CD4-positive, alpha-beta T cell treated with Interleukin-6 at 100 ng/mL for 8 hours (primary cell): ENCODE data around the gene HNRNPU.

Source experiments
- DNase-seq: peaks from one replicate; pipeline ENCODE4 v3.0.0-alpha.2; 2020; ENCODE audit warnings: mixed read lengths, low spot score

Gene HNRNPU

DNA sequence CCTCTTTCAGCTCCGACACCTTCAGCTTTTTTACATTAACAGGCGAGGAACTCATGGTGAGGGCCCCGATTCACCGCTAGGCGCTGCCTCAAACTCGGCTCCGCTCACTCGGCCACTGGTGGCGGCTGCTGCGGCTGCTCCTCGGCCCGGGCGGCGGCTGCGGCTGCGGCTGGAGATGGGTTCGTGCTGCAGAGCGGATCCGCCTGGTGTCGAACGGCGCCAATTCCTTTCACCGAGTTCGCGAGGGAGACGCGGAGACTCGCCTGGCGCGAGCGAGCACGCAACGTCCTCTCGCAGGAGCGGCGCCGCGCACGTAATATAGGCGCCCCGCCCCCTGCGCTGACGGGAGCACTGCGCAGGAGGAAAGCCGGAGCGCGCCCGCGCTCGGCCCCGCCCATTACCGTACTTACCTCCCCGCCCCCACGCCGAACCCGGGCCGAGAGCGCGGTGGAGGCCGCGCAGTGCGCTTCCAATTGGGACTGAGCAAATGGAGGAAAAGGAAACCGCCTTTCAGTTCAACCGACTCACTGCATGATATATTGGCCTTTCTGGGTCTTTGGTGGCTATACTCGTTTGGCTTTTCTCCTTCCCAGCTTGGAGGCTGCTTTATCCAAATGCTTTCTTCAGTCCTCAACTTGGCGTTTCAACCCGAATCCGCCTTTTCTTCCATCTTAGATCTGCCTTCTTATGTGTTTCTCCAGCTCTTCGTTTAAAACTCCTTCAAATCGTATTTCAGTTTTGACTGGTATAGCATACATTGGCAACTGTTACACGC, at the start of gene HNRNPU:
Gene HNRNPU (minus strand): TSS at position 291 of the 775 bp plus-strand sequence. CDS start 236 bp downstream, at position 55.
- DNase-seq: peak; percentile 95

DNA sequence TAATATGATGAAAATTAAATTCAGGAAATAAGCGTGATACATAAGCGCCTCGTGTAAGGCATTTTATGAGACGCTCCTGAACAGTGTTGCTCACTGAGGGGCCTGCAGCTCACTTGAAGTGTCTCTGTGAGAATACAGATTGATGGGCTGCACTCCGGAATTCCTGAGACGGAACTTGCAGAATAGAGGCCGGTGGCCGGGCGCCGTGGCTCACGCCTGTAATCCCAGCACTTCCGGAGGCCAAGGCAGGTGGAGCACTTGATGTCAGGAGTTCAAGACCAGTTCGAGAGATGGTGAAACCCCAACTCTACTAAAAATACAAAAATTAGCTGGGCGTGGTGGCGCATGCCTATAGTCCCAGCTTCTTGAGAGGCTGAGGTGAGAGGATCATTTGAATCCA, 49.5 kb upstream of the HNRNPU start:
- no peak for DNase-seq

DNA sequence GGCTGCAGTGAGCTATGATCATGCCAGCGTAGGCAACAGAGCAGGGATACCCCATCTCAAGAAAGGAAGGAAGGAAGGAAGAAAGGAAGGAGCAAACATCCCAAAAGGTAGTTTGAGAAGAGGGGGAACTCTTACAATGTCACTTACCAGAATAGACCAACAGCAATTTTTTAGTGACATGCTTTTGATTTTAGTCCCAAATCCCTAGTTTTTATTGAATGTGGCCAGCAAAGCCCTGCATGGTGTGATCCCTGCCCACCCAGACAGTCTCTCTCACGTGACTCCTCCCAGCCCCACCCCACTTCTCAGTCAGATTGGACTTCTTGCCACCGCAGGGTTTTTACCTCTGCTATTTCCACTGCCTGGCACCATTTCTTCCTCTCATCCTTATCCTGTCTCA, 39.8 kb upstream of the HNRNPU start:
- no peak for DNase-seq

DNA sequence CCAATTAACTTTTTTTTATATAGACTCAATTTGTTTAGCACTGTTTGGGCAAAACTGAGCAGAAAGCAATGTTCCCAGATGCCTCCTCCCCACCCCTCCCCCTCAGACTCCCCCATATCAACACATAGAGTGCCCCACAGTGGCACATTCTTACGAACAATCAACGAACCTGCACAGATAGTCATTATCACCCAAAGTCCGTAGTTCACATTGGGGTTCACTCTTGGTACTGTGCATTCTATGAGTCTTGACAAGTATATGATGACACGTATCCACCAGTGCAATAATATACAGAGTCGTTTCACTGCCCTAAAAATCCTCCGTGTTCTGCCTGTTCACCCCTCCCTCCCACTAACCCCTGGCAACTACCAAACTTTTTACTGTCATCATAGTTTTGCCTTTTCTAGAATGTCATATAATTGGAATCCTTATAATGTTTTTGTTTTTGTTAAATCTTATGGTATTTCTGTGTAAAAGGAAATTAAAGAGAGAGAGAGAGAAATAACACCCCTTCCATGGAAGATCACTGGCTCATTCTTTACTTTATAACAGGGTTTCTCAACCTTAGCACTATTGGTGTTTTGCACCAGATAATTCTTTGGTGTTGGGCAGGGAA, 37.2 kb upstream of the HNRNPU start:
- DNase-seq: no peak

DNA sequence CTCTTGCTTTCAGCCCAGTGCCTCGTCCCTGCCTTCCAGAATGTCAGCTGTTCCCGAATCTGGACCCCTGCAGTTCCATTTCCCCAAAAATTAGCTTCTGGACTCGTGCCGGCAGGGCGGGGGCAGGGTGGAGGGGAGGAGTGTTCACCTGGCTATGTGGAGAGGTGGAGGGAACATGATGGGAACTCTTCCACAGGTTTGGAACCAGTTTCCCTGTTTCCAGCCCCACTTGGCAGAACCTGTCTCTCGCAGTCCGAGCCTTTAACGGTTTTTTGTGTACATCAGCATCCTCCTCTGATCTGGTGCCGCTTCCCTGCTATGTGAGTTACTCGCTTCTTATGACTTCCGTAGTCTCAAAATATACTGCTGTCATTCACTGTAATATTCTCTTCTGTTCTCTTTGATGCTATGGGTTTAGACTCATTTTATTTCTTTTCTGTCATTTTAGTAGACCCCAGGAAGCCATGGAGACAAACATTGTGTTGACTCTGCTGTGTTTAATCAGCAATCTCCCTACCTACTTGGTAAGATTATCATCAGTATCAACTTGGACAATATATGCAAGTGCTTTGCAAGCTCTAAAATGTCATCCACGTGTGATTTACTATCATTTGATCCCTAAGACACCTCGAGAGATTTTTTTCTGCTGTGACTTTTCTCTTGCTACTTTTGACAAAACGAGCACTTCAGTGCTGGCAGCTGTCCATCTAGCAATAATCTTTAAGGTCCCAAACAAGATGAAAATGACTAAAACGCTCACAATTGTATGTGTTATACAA, 33.3 kb upstream of the HNRNPU start:
- no peak for DNase-seq

DNA sequence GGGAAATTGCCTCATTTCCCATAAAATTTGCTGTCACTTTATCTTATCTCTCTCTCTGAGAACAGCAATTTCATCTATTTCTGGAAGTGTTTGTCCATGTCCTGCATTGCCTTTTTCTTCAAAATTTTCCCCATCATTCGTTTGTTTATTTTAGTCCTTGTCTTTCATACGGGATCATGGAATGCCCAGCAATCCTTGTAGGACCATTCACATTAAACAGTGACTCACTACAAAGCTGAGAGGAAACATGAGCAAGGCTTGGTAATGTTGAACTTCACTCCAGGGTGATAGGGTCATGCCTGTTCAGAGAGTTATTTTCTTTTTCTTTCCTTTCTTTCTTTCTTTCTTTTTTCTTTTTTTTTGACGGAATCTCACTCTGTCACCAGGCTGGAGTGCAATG, 32.2 kb upstream of the HNRNPU start:
- DNase-seq: no peak

DNA sequence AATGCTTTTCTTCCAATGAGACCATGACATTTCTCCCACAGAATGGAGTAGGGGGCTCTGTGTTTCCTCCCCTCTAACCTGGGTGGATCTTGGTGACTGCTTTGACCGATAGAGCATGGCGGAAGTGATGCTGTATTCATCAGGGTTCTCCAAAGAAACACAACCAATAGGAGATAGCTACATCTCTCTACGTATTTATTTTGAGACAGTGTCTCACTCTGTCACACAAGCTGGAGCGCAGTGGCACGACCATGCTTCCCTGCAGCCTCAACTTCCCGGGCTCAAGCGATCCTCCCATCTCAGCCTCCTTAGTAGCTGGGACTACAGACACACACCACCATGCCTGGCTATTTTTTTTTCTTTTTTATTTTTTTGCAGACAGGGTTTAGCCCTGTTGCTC, 29.5 kb upstream of the HNRNPU start:
- DNase-seq: no peak

DNA sequence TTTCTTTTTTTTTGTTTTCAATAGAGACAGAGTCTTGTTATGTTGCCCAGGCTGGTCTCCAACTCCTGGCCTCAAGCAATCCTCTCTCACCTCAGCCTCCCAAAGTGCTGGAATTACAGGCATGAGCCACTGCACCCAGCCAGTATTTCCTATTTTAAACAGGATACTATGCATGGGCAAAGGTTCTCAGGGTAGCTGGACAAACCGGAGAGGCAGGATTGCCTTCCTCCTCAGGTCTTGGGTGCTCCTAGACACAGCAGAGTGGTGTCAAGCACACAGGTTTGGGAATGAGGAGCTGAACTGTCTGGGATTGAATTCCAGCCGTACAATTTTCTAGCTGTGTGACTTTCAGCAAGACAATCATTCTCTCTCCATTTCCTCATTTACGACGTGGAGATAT, 22.9 kb upstream of the HNRNPU start:
- no peak for DNase-seq

DNA sequence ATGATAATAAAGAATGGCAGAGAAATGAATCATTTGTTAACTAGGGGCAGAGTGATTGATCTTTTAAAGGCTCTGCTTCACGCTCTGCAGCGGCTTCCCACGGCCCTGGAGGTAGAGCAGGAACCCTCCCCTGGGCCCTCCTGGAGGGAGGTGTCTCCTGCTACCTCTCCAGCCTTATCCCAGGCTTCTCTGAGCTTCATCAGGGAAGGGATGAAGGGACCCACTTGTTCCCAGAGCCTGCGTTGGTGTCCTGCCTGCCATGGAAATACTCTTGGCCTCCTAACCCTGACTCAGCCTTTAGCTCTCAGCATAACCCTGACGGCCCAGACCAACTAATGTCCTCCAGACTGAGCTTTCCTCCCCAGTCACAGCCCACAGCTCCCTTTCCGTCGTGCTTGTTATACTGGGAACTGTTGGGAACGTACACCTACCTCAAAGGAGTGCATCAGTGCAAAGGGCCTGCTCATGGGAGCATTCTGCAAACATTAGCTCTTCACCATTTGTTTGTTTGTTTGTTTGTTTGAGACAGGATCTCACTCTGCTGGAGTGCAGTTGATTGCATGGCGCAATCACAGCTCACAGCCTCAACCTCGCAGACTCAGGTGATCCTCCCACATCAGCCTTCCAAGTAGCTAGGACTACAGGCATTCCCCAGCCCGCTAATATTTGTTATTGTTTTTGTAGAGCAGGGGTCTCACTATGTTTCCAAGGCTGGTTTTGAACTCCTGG, 17.4 kb upstream of the HNRNPU start:
- DNase-seq: no peak

DNA sequence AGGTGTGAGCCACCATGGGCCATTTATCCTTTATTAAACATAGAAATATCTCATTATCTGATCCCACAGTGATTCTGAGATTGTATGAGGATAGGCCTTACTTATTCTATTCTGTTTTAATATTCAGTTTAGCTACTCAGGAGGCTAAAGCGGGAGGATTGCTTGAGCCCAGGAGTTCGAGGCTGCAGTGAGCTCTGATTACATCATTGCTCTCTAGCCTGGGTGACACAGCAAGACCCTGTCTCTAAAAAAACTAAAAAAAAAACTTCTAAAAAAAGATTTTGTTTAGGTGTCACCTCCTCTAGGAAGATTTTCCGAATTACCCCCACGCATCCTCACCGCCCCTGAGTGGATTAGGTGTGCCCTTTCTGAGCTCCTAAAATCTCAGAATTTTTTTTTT, 14.3 kb upstream of the HNRNPU start:
- DNase-seq: no peak

DNA sequence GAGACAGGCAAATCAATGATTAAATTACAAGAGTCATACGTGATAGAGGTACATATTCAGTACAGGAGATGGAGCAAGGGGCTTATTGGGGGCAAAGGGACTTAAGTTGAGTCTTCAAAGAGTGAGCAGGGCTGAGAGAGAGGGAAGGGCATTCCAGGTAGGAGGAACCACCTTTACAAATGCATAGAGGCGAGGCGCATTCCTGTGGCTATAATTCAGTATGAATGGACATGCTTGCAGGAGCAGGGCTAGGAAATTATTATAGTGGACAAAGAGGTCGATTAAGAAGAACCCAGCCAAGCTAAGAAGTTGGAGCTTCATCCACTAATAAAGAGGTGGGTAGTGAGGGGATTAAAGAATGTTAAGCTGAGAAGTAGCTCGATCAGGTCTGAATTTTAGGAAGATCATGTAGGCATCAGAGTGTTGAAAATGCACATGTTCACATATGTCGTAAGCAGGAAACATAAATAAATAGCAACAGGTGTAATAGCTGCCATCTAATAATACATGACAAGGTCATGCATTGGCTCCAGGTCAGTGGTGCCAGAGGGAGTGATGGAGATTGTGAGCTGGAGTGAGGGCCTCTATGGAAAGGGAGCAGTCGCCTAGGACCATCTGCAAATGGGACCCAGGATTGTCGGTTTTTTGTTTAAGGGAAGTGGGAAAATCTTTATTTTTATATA, 12.0 kb upstream of the HNRNPU start:
- DNase-seq: no peak

DNA sequence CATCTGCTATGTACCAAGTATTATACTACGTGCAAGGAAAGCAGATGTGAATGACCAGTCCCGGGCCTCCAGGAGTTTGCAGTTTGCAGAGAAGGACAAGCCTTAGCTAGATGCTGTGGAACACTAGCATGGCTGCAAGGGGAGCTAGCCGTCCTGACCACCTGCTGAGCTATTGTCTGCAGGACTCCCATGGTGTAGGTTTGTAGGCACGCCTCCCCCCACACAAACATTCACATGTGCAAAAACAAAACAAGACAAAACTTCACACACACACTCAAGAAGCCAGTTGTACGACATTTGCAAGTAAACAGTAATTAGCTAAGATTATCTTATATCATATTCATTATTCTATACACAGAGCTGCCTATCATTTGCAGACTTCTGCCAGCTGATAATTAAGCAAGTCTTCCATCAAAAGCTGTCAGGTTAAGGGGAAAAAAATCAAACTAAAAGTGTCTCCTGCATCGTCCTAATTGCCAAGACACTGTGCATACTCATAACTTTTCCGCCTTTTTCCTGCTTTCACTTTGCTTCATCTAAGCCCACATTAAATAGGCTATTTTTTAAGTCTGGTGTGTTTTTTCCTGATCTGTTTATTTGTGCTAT, 10.7 kb upstream of the HNRNPU start:
- no peak for DNase-seq

DNA sequence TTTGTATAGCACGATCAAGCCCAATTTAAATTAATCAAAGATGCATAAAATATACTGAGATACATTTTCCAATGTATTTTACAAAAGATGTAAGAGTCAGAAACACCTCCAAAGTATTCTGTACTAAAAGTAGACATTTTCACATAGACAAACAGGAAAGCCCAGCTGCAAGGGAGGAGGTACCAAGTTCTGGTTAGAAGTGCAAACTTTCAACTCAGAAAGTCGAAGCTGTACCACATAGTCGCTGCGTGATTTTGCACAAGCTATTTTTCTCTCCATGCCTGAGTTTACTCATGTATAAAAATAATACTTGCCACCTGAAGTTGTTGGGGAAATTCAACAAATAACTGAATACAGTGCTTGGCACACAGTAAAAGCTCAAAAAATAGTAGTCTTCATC, 5.6 kb upstream of the HNRNPU start:
- no peak for DNase-seq

DNA sequence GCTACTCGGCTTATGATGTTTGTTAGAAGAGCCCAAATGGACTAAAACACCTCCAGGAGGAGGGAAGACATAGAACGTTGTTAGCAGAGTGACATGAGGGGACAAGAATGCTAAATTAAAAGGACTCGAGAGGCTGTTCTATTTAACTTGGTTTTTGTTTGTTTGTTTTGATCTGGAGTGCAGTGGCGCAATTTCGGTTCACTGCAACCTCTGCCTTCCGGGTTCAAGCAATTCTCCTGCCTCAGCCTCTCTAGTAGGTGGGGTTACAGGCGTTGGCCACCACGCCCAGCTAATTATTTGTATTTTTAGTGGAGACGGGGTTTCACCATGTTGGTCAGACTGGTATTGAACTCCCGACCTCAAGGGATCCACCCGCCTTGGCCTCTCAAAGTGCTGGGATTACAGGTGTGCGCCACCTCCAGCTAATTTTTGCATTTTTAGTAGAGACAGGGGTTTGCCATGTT, 5.1 kb upstream of the HNRNPU start:
- DNase-seq: no peak

DNA sequence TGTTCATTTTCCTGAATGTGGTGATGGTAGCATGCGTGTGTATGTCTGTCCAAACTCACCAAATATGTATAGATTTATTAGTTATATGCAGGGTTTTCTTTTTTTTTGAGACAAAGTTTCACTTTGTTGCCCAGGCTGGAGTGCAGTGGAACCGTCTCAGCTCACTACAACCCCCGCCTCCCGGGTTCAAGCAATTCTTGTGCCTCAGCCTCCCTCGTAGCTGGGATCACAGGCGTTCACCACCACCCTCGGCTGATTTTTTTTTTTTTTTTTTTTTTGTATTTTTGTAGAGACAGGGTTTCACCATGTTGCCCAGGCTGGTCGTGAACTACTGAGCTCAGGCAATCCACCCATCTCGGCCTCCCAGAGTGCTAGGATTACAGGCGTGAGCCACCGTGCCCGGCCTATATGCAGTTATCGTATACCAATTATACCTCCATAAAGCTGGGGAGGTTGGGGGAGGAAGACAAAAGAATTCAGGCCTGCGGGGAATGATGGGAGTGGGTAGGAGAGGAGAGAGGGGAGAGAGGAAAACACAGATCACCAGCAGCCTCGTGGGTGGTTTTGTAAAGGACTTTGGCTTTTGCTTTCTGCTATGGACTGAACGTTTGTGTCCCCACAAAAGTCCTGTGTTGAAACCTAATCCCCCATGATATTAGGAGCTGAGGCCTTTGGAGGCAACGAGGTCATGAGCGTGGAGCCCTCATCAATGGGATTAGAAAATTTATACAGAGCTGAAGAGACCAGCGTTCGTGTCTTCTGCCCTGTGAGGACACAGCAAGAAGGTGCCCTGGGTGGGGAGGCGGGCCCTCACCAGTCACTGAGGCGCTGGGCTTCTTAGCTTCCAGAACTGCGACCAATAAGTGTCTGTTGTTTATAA, 4.4 kb upstream of the HNRNPU start:
- DNase-seq: no peak

DNA sequence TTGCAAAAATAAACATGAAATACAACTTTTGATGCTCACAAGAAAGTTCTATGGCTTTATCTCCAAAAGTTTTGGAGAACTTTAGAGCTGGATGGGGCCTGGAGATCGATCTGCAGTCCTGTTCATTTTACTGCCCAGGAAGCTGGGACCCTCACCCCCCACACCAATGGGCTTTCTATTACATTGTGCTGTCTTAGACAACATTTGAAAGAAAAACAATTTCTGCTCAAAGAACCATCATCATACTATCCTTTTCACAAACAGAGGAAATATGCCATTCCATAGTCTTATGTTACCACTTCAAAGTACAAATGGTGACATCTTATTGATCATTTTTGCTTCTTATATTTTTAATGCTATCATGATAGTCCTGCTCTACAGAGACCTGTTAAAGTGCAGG, 2.0 kb upstream of the HNRNPU start:
- no peak for DNase-seq

DNA sequence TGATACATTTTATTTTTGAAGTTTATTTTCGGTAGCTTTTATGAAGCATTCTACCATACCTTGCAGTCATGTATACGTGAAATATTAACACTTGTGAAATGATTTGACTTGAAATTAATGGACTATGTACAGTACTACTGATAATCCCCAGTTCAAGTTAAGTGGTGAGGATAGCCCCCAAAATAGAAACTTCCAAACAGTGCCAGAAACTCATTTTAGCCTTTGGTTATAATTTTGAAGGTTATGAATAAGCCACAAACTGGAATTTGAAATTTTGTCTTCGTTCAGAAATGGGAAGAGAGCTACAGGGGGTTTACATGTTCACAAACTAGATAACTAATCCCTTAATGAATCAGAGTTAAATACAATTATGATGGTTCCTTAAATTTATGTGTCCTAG, 1.5 kb upstream of the HNRNPU start:
- DNase-seq: no peak

DNA sequence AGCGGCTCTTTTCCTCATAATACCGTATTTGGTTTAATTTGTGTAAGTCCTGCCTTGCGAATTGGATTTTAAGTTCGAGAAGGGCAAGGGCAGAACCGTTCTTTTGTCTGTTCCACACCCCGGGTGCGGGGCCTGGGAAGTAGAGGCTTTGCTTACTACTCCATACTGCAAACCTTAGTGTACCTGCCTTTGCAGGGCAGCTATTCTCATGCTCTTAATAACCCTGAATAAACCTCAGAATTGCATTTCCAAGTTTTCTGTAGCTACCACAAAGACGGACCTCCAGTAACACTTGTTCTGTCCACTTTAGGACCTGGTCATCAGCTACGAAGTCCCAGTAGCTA, 657 bp upstream of the HNRNPU start:
- peak; percentile 14 for DNase-seq

DNA sequence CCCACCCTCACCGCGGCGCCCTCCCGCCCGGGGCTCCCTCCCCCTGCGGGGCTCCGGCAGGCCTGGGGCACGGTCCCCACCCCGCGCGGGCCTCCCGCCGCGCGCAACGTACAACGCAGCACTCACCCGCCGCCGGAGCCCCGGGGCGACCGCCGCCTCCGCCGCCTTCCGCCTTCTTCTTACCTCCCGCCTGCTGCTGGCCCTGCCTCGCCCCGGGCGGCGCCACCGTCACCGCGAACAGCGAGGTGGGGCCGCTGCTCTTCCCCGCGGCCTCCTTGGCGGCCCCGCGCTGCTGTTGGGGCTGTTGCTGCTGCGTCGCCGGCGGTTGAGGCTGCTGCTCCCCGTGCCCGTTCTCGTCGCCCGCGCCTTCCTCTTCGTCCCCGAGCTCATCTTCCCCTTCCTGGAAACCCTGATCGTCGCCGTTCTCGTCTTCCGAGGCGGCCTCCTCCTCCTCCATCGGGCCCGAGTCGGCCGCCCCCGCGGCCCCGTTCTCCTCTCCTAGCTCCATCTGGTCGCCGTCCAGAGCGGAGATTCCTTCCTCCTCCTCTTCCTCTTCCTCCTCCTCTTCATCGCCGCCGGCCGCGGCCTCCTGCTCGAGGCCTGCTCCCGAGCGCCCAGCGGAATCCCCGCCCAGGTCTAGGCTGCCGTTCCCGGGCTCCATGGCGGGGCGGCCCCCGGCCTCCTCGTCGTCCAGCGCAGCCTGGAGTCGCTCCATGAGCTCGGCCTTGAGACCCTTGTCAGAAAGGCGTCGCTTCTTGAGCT, 671 bp downstream of the HNRNPU start:
- no peak for DNase-seq
